NCI-H446 treated with DMSO at 0.1 percent for 48 hours (cell line): ENCODE results near the gene TIMM17A.
"Not testable (repeated sequence)": the region's sequence is repeated elsewhere in the genome, so short reads cannot be mapped to it uniquely, and the experiment has no call there.

Experiments
- DNase-seq: peaks from one replicate; lab custom pipeline; 2025; lab: John Stamatoyannopoulos, UW

TIMM17A gene

DNA sequence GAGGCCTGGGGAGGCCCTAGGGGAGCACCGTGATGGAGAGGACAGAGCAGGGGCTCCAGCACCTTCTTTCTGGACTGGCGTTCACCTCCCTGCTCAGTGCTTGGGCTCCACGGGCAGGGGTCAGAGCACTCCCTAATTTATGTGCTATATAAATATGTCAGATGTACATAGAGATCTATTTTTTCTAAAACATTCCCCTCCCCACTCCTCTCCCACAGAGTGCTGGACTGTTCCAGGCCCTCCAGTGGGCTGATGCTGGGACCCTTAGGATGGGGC, 60.3 kb downstream of the TIMM17A start:
- DNase-seq = no peak

DNA sequence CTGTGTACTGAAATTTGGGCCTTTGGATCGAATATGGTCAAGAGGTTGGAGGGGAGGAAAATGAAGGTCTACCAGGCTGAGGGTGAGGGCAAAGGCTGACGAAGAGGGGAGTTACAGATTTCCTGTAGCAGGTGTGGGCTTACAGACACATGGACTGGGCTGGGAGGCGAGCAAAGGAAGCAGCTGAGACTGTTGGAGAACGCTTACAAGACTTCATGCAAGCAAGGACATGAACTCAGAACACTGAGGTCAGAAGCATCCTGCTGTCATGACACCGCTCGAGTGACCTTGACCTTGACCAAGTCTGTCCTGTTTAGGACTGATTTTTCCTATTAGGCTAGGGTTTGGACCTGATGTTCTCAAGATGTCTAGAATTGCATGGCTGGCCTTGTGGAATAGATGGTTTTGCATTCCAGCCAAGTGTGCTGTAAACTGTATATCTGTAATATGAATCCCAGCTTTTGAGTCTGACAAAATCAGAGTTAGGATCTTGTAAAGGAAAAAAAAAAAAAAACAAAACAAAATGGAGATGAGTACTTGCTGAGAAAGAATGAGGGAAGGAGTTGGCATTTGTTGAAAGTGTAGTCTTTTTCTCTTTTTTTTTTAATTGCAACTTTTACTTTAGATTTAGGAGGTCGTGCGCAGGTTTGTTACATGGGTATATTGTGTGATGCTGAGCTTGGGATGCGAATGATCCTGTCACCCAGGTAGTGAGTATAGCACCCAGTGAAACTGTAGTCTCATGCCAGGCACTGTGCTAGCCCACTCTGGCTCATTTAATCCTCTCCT, 60.9 kb downstream of the TIMM17A start:
- no peak for DNase-seq

DNA sequence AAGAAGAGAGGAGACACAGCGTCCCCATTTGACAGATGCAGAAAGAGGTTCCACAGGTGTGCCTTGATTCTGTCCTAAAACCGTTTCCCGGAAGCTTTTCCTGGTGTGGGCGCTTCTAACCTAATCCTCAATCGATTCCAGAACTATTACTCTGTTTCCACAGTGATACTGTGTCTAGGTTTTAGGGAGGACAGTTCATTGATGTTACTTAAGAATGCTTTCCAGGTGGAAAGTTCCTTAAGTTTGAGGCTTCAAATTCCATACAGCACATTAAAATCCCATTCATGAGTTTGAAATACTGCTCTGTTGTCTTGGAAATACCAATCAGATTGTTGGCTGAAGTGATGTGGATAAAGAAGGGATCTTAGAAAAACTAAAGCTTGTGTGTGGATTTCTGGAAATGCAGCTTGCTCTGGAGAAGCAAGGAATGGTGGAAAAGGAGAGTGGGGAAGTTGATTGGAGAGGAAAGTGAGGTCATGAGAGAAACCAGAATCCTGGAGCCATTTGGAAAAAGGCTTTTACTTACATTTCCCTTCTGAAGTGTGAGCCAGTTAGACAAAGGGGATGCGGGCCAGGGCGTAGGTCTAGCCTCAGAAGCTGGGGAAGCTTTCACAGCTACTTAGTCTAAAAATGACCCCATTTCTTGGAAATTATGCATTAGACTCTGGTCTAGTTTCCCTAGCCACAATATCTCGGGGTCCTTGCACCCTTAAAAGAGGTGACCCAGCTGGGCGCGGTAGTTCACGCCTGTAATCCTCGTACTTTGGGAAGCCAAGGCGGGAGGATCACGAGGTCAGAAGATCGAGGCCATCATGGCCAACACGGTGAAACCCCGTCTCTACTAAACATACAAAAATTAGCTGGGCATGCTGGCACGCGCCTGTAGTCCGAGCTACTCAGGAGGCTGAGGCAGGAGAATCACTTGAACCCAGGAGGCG, 61.8 kb downstream of the TIMM17A start:
- DNase-seq = no peak

DNA sequence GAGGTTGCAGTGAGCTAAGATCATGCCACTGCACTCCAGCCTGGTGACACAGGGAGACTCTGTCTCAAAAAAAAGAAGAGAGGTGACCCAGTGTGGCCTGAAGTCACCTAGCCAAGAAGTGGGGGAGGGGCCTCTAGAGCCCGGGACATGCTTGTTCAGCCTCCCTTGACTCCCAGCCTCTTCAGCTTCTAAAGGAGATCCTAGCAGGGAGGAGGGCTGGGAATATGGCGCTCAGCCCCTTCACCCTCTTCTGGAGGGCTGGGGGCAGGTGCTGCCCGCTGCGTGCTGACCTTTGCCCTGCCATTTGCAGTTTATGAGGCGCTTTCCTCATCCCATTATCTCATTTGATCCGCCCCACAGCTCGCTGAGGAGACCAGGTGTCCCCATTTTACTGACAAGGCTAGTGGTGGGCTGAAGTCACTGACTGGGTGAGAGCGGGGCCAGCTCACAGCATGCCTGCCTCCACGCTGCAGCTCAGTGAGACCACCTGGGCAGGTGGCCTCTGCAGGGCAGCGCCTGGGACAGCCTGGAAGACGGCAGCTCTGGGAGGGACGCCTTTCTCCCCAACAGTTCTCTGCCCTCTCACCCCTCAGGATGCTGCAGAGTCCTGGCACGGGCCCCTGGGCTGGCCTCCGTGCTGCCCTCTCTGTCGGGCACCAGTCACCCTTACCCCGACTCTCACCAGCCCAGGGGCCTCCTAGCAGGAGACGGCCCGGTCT, 62.6 kb downstream of the TIMM17A start:
- no peak for DNase-seq

DNA sequence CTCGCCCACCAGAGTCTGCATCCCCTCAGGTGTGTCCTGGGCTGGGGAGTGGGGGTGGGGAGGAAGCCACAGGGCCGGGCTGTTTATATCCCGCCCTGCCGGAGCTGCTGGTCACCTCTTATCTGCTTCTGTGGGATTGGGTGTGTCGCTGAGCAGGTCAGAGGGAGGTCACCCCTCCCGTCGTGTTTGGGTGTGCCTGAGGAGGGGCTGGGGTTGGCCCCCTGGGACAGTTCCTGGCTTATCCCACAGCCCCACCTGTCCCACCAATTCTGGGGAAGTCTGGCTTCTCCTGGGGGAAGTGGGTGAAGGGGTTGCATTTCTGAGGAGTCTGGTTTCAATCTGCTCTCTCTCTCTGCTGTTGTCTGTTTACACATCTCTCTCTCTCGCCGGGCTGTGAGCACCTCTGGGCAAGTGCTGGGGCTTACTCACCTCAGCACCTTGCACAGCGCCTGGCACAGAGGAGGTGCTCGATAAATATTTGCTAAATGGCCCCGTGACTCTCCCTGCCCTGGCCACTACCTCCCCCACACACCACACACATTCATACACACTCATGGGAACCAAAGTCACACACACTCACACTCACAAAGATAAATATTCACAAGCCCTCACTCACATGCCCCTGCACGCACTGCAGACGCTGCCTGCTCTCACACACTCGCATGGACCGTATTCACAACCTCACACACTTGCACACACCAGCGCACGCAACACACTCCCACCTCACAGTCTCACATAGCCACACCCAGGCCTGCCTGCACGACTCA, 63.3 kb downstream of the TIMM17A start:
- DNase-seq = no peak

DNA sequence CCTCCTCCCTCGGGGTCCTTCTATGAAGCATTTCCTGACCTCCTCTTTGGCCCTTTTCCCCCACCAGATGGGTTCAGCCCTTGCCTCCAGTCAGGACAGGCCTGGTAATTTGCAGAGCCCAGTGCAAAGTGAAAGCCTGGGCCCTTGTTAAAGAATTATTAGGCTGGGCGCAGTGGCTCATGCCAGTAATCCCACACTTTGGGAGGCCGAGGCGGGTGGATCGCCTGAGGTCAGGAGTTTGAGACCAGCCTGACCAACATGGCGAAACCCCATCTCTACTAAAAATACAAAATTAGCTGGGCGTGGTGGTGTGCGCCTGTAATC, 63.9 kb downstream of the TIMM17A start:
- DNase-seq = not testable (repeated sequence)
